Colonic mucosa (tissue), 4 donors: ENCODE data around the gene GATA3. TPM values are rescaled to one million over a fixed set of nuclear protein-coding genes. Genes with fewer than 3 reads are reported as not detected.

Experiments
- DNase-seq: peaks from one replicate; pipeline ENCODE4 v3.0.0-alpha.2; 2020
- H3K27ac ChIP-seq: fragments of 200-600 bp; one replicate; pipeline ENCODE4 v1.8.0; 2021
- H3K27me3 ChIP-seq: fragments of 200-600 bp; one replicate; pipeline ENCODE4 v1.8.0; 2021
- H3K36me3 ChIP-seq: fragments of 200-600 bp; one replicate; pipeline ENCODE4 v1.8.0; 2021
- H3K4me1 ChIP-seq: fragments of 200-600 bp; one replicate; pipeline ENCODE4 v1.8.0; 2021; ENCODE audit warnings: mild to moderate bottlenecking
- H3K4me3 ChIP-seq: fragments of 200-600 bp; one replicate; pipeline ENCODE4 v1.8.0; 2021
- H3K9ac ChIP-seq, 2 donors: one replicate each; pipeline ENCODE4 v1.7.0; 2013; ENCODE audit warnings: control low read depth in 2 of 2, low read depth in 2 of 2, low read length in 2 of 2
- H3K9me3 ChIP-seq: fragments of 200-600 bp; one replicate; pipeline ENCODE4 v1.8.0; 2021
- intact Hi-C: fragments of 100-400 bp; cut with DNase I; formaldehyde crosslinking; loops from one replicate; pipeline ENCODE4 v1.14.1; 2022
- total RNA-seq, 2 donors: library from RNA; stranded (reverse); fragmentation: NEBNext Ultra II Directional in 1 of 2; extraction: Animal tissue kit (Norgen Biotek cat#: 25700) in 1 of 2; gene quantifications; one replicate each; pipeline ENCODE4 v1.2.1, GENCODE V29; 2021
- TF ChIP-seq, protein P1 (sequence below): fragments of 200-600 bp; IDR thresholded peaks from one replicate; pipeline ENCODE4 v1.8.0; 2022; ENCODE audit warnings: antibody characterized with exemption, mild to moderate bottlenecking
- donor health status: healthy.
- donor health status: DM: no; HTN: no; CAD: no.
- donor health status: DM: no; HTN: no; CAD: no.

GATA3 gene
- total RNA-seq, 2 donors from 2014 or later, result 0.48 to 0.54 TPM

DNA sequence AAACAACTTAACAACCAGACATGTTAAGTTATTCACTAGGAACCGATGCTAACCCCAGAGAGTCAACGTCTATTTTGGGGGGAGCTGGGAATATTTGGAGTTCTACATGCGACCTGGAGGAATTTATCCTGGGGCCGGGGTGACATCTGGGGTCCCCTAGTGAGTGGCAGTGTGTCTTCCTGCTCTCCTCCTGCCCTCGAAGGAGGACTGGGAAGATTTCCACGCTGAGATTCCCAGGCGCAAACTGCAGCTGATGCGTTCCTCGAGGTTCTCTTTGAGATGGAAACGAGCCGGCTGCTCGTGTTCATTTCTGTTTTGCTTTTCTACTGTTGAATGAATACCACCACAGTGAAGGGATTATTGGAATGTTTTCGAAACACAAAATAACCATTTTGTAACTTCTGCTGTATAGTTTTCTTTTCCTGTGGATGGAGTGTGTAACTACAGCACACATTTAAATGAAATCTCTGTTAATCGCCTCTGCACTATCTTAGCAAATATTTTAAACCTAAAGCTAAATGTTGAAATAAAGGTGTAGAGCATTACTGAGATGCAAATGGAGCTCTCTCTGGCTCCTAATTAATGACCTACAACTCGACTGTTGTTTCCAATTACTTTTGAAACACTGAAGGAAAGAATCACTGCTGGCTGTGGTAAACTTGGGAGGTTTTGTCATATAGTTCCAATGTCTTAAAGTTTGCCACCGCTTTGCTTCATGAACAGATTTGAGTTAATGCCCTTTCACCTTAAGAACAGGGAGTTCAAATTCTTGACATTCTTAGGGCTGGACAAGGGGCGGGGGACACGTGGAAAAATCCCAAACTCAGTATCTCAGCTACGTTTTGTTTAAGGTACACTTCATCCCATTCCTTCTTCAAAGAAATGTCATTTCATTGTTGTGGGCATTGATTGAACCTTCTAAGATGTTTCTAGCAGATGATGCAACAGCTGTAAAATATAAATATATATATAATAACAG lies 21.1 kb downstream of the GATA3 start:
- DNase-seq, result no peak
- H3K36me3 ChIP-seq, result no peaks in the 10 kb centered on the region
- no peak overlapping the region for H3K4me3 ChIP-seq
- TF ChIP-seq, protein P1, sequence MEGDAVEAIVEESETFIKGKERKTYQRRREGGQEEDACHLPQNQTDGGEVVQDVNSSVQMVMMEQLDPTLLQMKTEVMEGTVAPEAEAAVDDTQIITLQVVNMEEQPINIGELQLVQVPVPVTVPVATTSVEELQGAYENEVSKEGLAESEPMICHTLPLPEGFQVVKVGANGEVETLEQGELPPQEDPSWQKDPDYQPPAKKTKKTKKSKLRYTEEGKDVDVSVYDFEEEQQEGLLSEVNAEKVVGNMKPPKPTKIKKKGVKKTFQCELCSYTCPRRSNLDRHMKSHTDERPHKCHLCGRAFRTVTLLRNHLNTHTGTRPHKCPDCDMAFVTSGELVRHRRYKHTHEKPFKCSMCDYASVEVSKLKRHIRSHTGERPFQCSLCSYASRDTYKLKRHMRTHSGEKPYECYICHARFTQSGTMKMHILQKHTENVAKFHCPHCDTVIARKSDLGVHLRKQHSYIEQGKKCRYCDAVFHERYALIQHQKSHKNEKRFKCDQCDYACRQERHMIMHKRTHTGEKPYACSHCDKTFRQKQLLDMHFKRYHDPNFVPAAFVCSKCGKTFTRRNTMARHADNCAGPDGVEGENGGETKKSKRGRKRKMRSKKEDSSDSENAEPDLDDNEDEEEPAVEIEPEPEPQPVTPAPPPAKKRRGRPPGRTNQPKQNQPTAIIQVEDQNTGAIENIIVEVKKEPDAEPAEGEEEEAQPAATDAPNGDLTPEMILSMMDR, result no peak
- H3K27ac ChIP-seq, result no peak overlapping the region
- no peaks in the 10 kb centered on the region for H3K27me3 ChIP-seq
- no peak overlapping the region for H3K9ac ChIP-seq
- H3K4me1 ChIP-seq, result no peaks in the 10 kb centered on the region
- no peaks in the 10 kb centered on the region for H3K9me3 ChIP-seq
- intact Hi-C loops, result no loop called here

DNA sequence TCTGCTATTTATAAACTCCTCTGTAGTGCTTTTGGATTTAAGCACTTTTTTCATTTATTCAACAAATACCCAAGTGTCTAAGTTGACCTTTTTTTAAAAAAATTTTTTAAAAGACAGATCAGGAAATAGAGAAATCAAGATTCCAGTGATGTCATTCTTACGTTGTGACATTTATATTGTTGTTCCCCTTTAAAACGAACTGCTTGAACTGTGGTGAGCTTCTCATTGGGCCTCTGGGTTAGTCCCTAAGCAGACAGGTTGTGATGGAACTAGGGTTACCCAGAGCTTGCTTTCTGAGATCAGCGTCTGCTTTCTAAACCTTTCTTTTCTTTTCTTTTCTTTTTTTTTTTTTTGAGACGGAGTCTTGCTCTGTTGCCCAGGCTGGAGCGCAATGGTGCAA lies 22.4 kb downstream of the GATA3 start:
- TF ChIP-seq, protein P1, result no peak
- H3K27me3 ChIP-seq, result no peaks in the 10 kb centered on the region

DNA sequence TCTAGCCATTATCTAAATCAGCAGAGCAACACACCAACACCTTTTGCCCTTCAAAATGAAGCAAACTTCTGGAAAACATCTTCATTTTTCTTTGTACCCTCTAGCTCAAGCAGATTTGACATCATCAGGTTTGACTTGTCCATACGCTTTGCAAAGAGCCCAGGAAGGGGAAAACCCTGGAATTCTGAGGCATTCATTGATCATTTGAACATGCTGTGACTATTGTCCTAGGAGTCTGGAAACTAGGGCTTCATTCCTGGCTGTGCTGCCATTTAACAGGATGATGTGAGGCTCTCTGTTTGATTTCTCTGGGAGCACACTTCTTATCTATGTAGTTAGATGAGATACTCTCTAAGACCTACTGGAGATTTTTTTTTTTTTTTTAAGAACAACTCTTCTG lies 23.5 kb downstream of the GATA3 start:
- DNase-seq, result no peak
- intact Hi-C loops, result no loop called here
- Histone ChIP-seq H3K36me3 (no peaks in the 10 kb centered on the region), H3K4me3 (no peak overlapping the region), H3K4me1 (no peaks in the 10 kb centered on the region), H3K9me3 (no peaks in the 10 kb centered on the region), H3K27ac (no peak overlapping the region), H3K9ac (no peak overlapping the region), H3K27me3 (no peaks in the 10 kb centered on the region)
- TF ChIP-seq, protein P1, result no peak

More for the DNA sequence above, 22.4 kb downstream of the GATA3 start:
- Histone ChIP-seq H3K4me3 (no peak overlapping the region), H3K9ac (no peak overlapping the region), H3K4me1 (no peaks in the 10 kb centered on the region), H3K36me3 (no peaks in the 10 kb centered on the region), H3K9me3 (no peaks in the 10 kb centered on the region), H3K27ac (no peak overlapping the region)
- intact Hi-C loops, result no loop called here
- DNase-seq, result no peak

- intact Hi-C loops, result no loop called here
- H3K27ac ChIP-seq, result no peak overlapping the region
- TF ChIP-seq, protein P1, result no peak
- no peaks in the 10 kb centered on the region for H3K27me3 ChIP-seq
- no peaks in the 10 kb centered on the region for H3K36me3 ChIP-seq
- H3K4me3 ChIP-seq, result no peak overlapping the region
- DNase-seq, result no peak
- H3K9me3 ChIP-seq, result no peaks in the 10 kb centered on the region
- no peaks in the 10 kb centered on the region for H3K4me1 ChIP-seq
- H3K9ac ChIP-seq, result no peak overlapping the region
These were observed 24.6 kb downstream of the GATA3 start for GRCh38 chr10:8079126-8079525.

DNA sequence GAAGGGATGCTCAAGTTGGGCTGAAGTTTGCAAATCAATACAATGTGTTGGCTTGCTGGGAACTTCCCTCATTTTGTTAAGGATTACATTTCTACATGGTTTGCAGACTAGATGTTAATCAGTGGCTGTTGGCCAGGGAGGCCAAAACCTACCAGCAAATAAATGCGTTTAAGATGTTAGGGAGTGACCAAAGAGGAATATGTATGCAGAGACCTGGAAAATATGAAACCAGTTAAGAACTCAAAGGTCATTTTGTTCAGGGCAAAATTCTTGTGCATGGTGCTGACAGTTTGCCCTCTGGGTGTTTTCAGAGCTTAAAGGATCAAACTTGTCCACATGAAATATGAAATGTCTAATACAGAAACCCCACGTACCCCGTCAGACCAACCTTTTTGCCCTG lies 30.3 kb downstream of the GATA3 start:
- no peak overlapping the region for H3K9ac ChIP-seq
- no peaks in the 10 kb centered on the region for H3K36me3 ChIP-seq
- H3K4me1 ChIP-seq, result no peaks in the 10 kb centered on the region
- no peak for DNase-seq
- H3K27me3 ChIP-seq, result no peaks in the 10 kb centered on the region
- TF ChIP-seq, protein P1, result no peak
- H3K27ac ChIP-seq, result no peak overlapping the region
- intact Hi-C loops, result no loop called here
- no peak overlapping the region for H3K4me3 ChIP-seq
- no peaks in the 10 kb centered on the region for H3K9me3 ChIP-seq
